Measurements from ENCODE around the gene NPL. TPM values are rescaled to one million over a fixed set of nuclear protein-coding genes. Genes with fewer than 3 reads are reported as not detected.

The NPL gene
- polyA plus RNA-seq, 1 donor from 2014 or later, result 1.2 TPM

GRCh38 chr1:182781841-182782586, 7.6 kb upstream of the NPL start:
- Histone ChIP-seq H3K36me3 (ENCODE audit: insufficient read depth, low read length) (no peaks in the 10 kb centered on the region), H3K9ac (ENCODE audit: low read length) (no peak overlapping the region), H3K27ac (ENCODE audit: low read length) (no peak overlapping the region), H3F3A (ENCODE audit: insufficient read depth, low read length, poor library complexity, severe bottlenecking) (no peaks in the 10 kb centered on the region), H3K4me2 (ENCODE audit: low read length) (no peak overlapping the region), H3K4me3 (ENCODE audit: low read length) (no peak overlapping the region), H4K20me1 (ENCODE audit: insufficient read depth) (no peaks in the 10 kb centered on the region), H3K9me2 (ENCODE audit: insufficient read depth, low read length) (no peaks in the 10 kb centered on the region), H3K9me3 (ENCODE audit: low read length) (no peaks in the 10 kb centered on the region), H3K27me3 (ENCODE audit: insufficient read depth, low read depth, low read length) (no peaks in the 10 kb centered on the region), H2AFZ (ENCODE audit: low read depth, low read length) (no peak overlapping the region), H3K79me2 (replicated peaks; ENCODE audit: insufficient read depth, low read length) (no peaks in the 10 kb centered on the region)
- no peak for TF ChIP-seq TAF1 (IDR thresholded peaks at IDR 0.05; ENCODE audit: low read depth)
- peak; percentile 30 for TF ChIP-seq CTCF (IDR thresholded peaks at IDR 0.05; ENCODE audit: poor library complexity, severe bottlenecking)
- TF ChIP-seq EZH2 (IDR thresholded peaks at IDR 0.05; ENCODE audit: borderline replicate concordance, insufficient read depth, low read length, poor library complexity, severe bottlenecking), result no peak
- TF ChIP-seq POLR2AphosphoS5 (IDR thresholded peaks at IDR 0.05), result no peak
- TF ChIP-seq EP300 (conservative IDR thresholded peaks at IDR 0.05; ENCODE audit: poor library complexity, severe bottlenecking), result no peak
- TF ChIP-seq RAD21 (conservative IDR thresholded peaks at IDR 0.05), result peak; percentile 36
- no peak for TF ChIP-seq REST (IDR thresholded peaks at IDR 0.05; ENCODE audit: borderline replicate concordance)
- TF ChIP-seq MXI1 (conservative IDR thresholded peaks at IDR 0.05; ENCODE audit: poor library complexity, severe bottlenecking), result no peak
- peak; percentile 47 for TF ChIP-seq SMC3 (conservative IDR thresholded peaks at IDR 0.05; ENCODE audit: poor library complexity)

GRCh38 chr1:182782587-182782913, 7.0 kb upstream of the NPL start:
- no peaks in the 10 kb centered on the region for H4K20me1 ChIP-seq (ENCODE audit: insufficient read depth)
- no peak overlapping the region for H3K9ac ChIP-seq (ENCODE audit: low read length)
- no peaks in the 10 kb centered on the region for H3K9me2 ChIP-seq (ENCODE audit: insufficient read depth, low read length)
- TF ChIP-seq SMC3 (conservative IDR thresholded peaks at IDR 0.05; ENCODE audit: poor library complexity) (no peak), REST (IDR thresholded peaks at IDR 0.05; ENCODE audit: borderline replicate concordance) (no peak), CTCF (IDR thresholded peaks at IDR 0.05; ENCODE audit: poor library complexity, severe bottlenecking) (no peak)
- H3K4me3 ChIP-seq (ENCODE audit: low read length), result no peak overlapping the region
- no peaks in the 10 kb centered on the region for H3K36me3 ChIP-seq (ENCODE audit: insufficient read depth, low read length)
- no peaks in the 10 kb centered on the region for H3K79me2 ChIP-seq (replicated peaks; ENCODE audit: insufficient read depth, low read length)
- H3F3A ChIP-seq (ENCODE audit: insufficient read depth, low read length, poor library complexity, severe bottlenecking), result no peaks in the 10 kb centered on the region
- H2AFZ ChIP-seq (ENCODE audit: low read depth, low read length), result no peak overlapping the region
- no peaks in the 10 kb centered on the region for H3K9me3 ChIP-seq (ENCODE audit: low read length)
- no peak overlapping the region for H3K27ac ChIP-seq (ENCODE audit: low read length)
- no peak overlapping the region for H3K4me2 ChIP-seq (ENCODE audit: low read length)
- H3K27me3 ChIP-seq (ENCODE audit: insufficient read depth, low read depth, low read length), result no peaks in the 10 kb centered on the region
